Activated T-cell treated with anti-CD3 and anti-CD28 coated beads, Interleukin-2, amount 50 U/mL, for 72 hours (primary cell): ENCODE measurements around the gene CASS4. TPM values are rescaled to one million over a fixed set of nuclear protein-coding genes. Genes with fewer than 3 reads are reported as not detected.
A peak's percentile ranks its signal among the peaks of the same experiment; 100 is the strongest.
"Not testable (repeated sequence)": the region's sequence is repeated elsewhere in the genome, so short reads cannot be mapped to it uniquely, and the experiment has no call there.

ENCODE experiments used
- ATAC-seq, 2 donors: fragments of 150-1000 bp; cut with Tn5 transposase; replicated peaks in 1 of 2; 2 replicates each; pipeline ENCODE4 v1.10.0; 2021; ENCODE audit warnings: moderate library complexity in 2 of 2, mild to moderate bottlenecking in 1 of 2
- DNase-seq, 2 donors: peaks; one replicate each; pipeline ENCODE4 v3.0.0; 2021 to 2022; ENCODE audit warnings: mixed read lengths in 1 of 2
- H3K27ac Mint-ChIP-seq: one replicate; pipeline ENCODE4 v1.8.0; 2022; ENCODE audit warnings: mild to moderate bottlenecking, moderate library complexity, mixed read lengths
- H3K27me3 Mint-ChIP-seq: one replicate; pipeline ENCODE4 v1.8.0; 2022; ENCODE audit warnings: low read depth, mixed read lengths
- H3K36me3 Mint-ChIP-seq, 2 donors: one replicate each; pipeline ENCODE4 v1.8.0; 2022; ENCODE audit warnings: mixed read lengths in 2 of 2, mild to moderate bottlenecking in 1 of 2; ENCODE audit not compliant: insufficient read depth in 2 of 2
- H3K4me1 Mint-ChIP-seq: one replicate; pipeline ENCODE4 v1.8.0; 2022; ENCODE audit warnings: low read depth, mixed read lengths
- H3K4me3 Mint-ChIP-seq, 2 donors: one replicate each; pipeline ENCODE4 v1.8.0; 2022; ENCODE audit warnings: mild to moderate bottlenecking in 2 of 2, mixed read lengths in 2 of 2, moderate library complexity in 2 of 2
- H3K9me3 Mint-ChIP-seq, 2 donors: one replicate each; pipeline ENCODE4 v1.8.0; 2022; ENCODE audit warnings: mixed read lengths in 2 of 2
- total RNA-seq, 2 donors: library from RNA; stranded (reverse); gene quantifications; one replicate each; pipeline ENCODE4 v1.2.3, GENCODE V29; 2022

The CASS4 gene
- total RNA-seq, 2 donors from 2014 or later, result 3.5 to 6.9 TPM

GRCh38 chr20:56400001-56400640 lies 11.9 kb upstream of the CASS4 start:
- ATAC-seq (peak; percentile 54 to 67), DNase-seq (peak; percentile 58 to 73)
- H3K27me3 Mint-ChIP-seq, result no peaks in the 10 kb centered on the region
- H3K36me3 Mint-ChIP-seq, result peaks cover 16 to 47% of the 10 kb centered on the region in 2 donors
- no peaks in the 10 kb centered on the region for H3K9me3 Mint-ChIP-seq
- H3K27ac Mint-ChIP-seq, result peak overlapping the region; percentile 58
- peak overlapping the region in 1 of 2 donors; percentile 32 for H3K4me3 Mint-ChIP-seq
- peaks cover 11% of the 10 kb centered on the region for H3K4me1 Mint-ChIP-seq

GRCh38 chr20:56403465-56403864 lies 8.6 kb upstream of the CASS4 start:
- ATAC-seq (no peak), DNase-seq (no peak)
- H3K4me1 Mint-ChIP-seq, result peaks cover 15% of the 10 kb centered on the region
- H3K4me3 Mint-ChIP-seq, result no peak overlapping the region
- no peaks in the 10 kb centered on the region for H3K27me3 Mint-ChIP-seq
- peaks cover 18 to 44% of the 10 kb centered on the region in 2 donors for H3K36me3 Mint-ChIP-seq
- no peak overlapping the region for H3K27ac Mint-ChIP-seq
- H3K9me3 Mint-ChIP-seq, result no peaks in the 10 kb centered on the region

DNA sequence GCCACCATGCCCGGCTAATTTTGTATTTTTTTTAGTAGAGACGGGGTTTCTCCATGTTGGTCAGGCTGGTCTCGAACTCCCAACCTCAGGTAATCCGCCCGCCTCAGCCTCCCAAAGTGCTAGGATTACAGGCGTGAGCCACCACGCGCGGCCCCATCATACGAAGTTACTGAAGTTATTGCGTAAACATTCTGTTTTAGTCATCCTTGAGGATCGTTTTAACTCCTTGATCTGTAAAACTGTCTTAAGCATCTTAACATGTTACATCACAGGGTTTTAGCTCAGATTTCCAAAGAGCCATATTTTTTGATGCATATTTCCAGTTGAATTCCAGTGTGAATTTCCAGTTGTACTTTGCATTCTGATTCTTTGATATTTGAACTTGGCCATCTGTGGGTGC lies 6.7 kb upstream of the CASS4 start:
- H3K27me3 Mint-ChIP-seq, H3K27ac Mint-ChIP-seq, H3K4me3 Mint-ChIP-seq, DNase-seq, H3K9me3 Mint-ChIP-seq, ATAC-seq: not testable (repeated sequence)
- Mint-ChIP-seq H3K36me3 (peaks cover 13 to 36% of the 10 kb centered on the region in 2 donors), H3K4me1 (peaks cover 23% of the 10 kb centered on the region)

DNA sequence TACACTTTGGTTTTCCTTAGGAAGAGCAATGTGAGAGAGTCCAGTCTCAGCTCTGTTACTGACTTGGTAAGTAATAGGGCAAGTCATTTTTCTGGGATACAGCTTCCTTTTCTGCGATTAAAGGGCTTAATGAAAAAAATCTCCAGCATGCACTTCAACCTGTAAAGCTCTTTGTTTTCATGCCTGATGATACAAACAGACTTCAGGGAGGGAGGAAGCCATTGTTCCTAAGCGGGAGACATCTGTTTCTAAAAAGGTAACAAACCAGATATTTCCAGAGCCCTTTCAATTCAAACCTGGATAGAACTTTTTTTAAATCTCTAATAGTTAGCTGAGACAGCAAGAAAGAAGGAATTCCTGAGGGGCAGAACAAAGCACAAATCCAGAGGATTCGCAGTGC lies 5.2 kb upstream of the CASS4 start:
- no peak overlapping the region for H3K4me3 Mint-ChIP-seq
- H3K36me3 Mint-ChIP-seq, result peaks cover 14 to 40% of the 10 kb centered on the region in 2 donors
- no peaks in the 10 kb centered on the region for H3K9me3 Mint-ChIP-seq
- DNase-seq (no peak), ATAC-seq (no peak)
- no peak overlapping the region for H3K27ac Mint-ChIP-seq
- peaks cover 35% of the 10 kb centered on the region for H3K4me1 Mint-ChIP-seq
- H3K27me3 Mint-ChIP-seq, result no peaks in the 10 kb centered on the region

GRCh38 chr20:56409521-56409920 lies 2.5 kb upstream of the CASS4 start:
- Mint-ChIP-seq H3K4me1 (peaks cover 57% of the 10 kb centered on the region), H3K9me3 (peaks cover 1 to 3% of the 10 kb centered on the region in 2 donors), H3K36me3 (peaks cover 20 to 51% of the 10 kb centered on the region in 2 donors), H3K4me3 (no peak overlapping the region), H3K27ac (peak overlapping the region; percentile 42), H3K27me3 (no peaks in the 10 kb centered on the region)
- no peak for ATAC-seq
- no peak for DNase-seq

- Mint-ChIP-seq H3K36me3 (peaks cover 20 to 49% of the 10 kb centered on the region in 2 donors), H3K9me3 (peaks cover 1 to 3% of the 10 kb centered on the region in 2 donors), H3K27ac (peak overlapping the region; percentile 90), H3K4me1 (peaks cover 62% of the 10 kb centered on the region), H3K27me3 (no peaks in the 10 kb centered on the region), H3K4me3 (peak overlapping the region in 1 of 2 donors; percentile 57)
- DNase-seq, result no peak
- no peak for ATAC-seq
Observed at GRCh38 chr20:56409956-56410355, 2.1 kb upstream of the CASS4 start.

DNA sequence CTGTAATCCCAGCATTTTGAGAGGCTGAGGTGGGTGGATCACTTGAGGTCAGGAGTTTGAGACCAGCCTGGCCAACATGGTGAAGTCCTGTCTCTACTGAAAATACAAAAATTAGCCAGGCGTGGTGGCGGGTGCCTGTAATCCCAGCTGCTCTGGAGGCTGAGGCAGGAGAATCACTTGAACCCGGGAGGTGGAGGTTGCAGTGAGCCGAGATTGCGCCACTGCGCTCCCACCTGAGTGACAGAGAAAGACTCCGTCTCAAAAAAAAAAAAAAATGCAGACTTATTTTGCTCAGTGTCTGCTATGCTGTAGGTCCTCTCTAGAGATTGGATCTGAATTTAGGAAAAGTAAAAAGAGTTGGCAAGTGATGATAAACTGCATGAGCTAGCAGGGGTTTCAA lies 773 bp upstream of the CASS4 start:
- ATAC-seq, DNase-seq, H3K27me3 Mint-ChIP-seq, H3K9me3 Mint-ChIP-seq: not testable (repeated sequence)
- peak overlapping the region; percentile 79 to 86 for H3K4me3 Mint-ChIP-seq
- H3K36me3 Mint-ChIP-seq, result peaks cover 16 to 41% of the 10 kb centered on the region in 2 donors
- peak overlapping the region; percentile 92 for H3K27ac Mint-ChIP-seq
- peaks cover 64% of the 10 kb centered on the region for H3K4me1 Mint-ChIP-seq

DNA sequence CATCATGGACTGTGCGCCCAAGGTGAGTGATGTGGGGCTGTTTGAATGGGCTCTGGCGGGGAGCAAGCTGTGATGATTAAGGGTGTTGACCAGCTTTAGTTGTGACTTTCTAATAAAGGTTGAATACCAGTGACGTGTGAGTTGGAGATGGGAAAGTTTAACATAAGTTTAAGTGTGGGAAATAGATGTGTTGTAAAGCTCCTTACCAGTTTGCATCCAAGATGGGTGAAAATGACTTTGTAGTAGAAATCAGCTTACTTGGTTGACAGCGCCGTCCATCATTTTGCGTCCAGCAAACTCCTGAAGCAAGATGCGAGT lies 372 bp downstream of the CASS4 start:
- H3K27ac Mint-ChIP-seq, result peak overlapping the region; percentile 92
- no peaks in the 10 kb centered on the region for H3K27me3 Mint-ChIP-seq
- peaks cover 76% of the 10 kb centered on the region for H3K4me1 Mint-ChIP-seq
- DNase-seq (no peak), ATAC-seq (no peak)
- H3K36me3 Mint-ChIP-seq, result peaks cover 17 to 32% of the 10 kb centered on the region in 2 donors
- peak overlapping the region; percentile 79 to 86 for H3K4me3 Mint-ChIP-seq
- peaks cover 1 to 3% of the 10 kb centered on the region in 2 donors for H3K9me3 Mint-ChIP-seq

- Mint-ChIP-seq H3K9me3 (peaks cover 1 to 3% of the 10 kb centered on the region in 2 donors), H3K4me3 (peak overlapping the region; percentile 79 to 86), H3K4me1 (peaks cover 81% of the 10 kb centered on the region), H3K27me3 (no peaks in the 10 kb centered on the region), H3K36me3 (peaks cover 14 to 30% of the 10 kb centered on the region in 2 donors), H3K27ac (peak overlapping the region; percentile 92)
- ATAC-seq (no peak), DNase-seq (no peak)
Observed at GRCh38 chr20:56412949-56413348, 889 bp downstream of the CASS4 start.

GRCh38 chr20:56414842-56415765 lies 3.0 kb downstream of the CASS4 start:
- peak overlapping the region; percentile 65 to 86 for H3K4me3 Mint-ChIP-seq
- peak overlapping the region; percentile 90 for H3K27ac Mint-ChIP-seq
- peaks cover 1 to 3% of the 10 kb centered on the region in 2 donors for H3K9me3 Mint-ChIP-seq
- H3K27me3 Mint-ChIP-seq, result no peaks in the 10 kb centered on the region
- H3K4me1 Mint-ChIP-seq, result peaks cover 83% of the 10 kb centered on the region
- peaks cover 14 to 29% of the 10 kb centered on the region in 2 donors for H3K36me3 Mint-ChIP-seq
- DNase-seq (peak; percentile 75 to 79), ATAC-seq (peak; percentile 82 to 86)

DNA sequence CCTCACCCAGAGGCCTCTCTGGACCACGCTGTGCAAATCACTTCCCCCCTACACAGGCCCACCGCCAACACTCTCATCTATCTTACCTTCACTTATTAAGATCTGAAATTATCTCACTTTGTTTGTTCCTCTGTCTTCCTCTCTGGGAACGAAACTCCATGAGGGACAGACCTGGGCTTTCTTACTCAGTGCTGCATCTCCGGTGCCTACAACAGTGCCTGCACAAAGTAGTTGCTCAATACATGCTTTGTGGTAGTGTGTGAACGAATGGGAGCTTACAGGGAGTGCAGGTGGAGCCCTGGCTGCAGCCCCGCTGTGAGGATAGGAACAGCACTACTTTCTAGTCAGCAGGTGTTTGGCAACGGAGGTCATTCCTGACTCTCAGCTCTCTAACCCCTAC lies 5.3 kb downstream of the CASS4 start:
- Mint-ChIP-seq H3K27me3 (no peaks in the 10 kb centered on the region), H3K4me3 (peak overlapping the region in 1 of 2 donors; percentile 81), H3K27ac (peak overlapping the region; percentile 66), H3K36me3 (peaks cover 10 to 17% of the 10 kb centered on the region in 2 donors), H3K9me3 (peaks cover under 1% of the 10 kb centered on the region in 2 donors), H3K4me1 (peaks cover 83% of the 10 kb centered on the region)
- no peak for ATAC-seq
- no peak for DNase-seq

- Mint-ChIP-seq H3K4me3 (peak overlapping the region; percentile 81 to 82), H3K36me3 (peaks cover 7 to 12% of the 10 kb centered on the region in 2 donors), H3K4me1 (peaks cover 83% of the 10 kb centered on the region), H3K27me3 (no peaks in the 10 kb centered on the region), H3K27ac (peak overlapping the region; percentile 95), H3K9me3 (no peaks in the 10 kb centered on the region)
- ATAC-seq, result no peak
- DNase-seq, result no peak
Observed at GRCh38 chr20:56417911-56418310, 5.9 kb downstream of the CASS4 start.

DNA sequence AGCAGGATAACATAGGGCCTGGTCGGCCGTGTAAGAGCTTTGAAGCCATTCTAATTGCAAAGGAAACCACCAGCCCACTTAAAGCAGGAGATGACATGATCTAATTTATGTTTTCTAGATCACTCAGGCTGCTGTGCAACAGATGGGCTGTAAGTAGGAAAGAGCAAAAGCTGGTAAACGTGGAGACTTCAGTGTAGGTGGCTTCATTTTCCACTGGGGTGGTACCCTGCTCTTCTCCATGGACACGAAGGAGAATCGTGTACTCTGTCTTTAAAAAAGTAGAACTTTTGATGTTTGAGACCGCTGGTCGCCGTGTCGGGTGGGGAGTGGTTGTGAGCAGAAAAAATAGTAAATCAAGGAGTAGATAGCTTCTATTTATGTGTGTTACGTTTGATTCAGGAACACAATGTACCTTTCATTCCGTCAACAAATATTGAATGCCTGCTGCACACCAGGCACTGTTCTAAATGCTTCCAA lies 6.4 kb downstream of the CASS4 start:
- Mint-ChIP-seq H3K36me3 (peaks cover 7 to 9% of the 10 kb centered on the region in 2 donors), H3K4me1 (peaks cover 81% of the 10 kb centered on the region), H3K27ac (peak overlapping the region; percentile 95), H3K27me3 (no peaks in the 10 kb centered on the region), H3K4me3 (peak overlapping the region; percentile 81 to 82), H3K9me3 (no peaks in the 10 kb centered on the region)
- DNase-seq (peak; percentile 27 to 45), ATAC-seq (peak; percentile 70 to 71)
